Measurements from ENCODE around the gene IBTK. TPM values are rescaled to one million over a fixed set of nuclear protein-coding genes. Genes with fewer than 3 reads are reported as not detected.
"Not testable (repeated sequence)": the region's sequence is repeated elsewhere in the genome, so short reads cannot be mapped to it uniquely, and the experiment has no call there.

The IBTK gene
- total RNA-seq, 1 donor from 2014 or later = 30.0 TPM

DNA sequence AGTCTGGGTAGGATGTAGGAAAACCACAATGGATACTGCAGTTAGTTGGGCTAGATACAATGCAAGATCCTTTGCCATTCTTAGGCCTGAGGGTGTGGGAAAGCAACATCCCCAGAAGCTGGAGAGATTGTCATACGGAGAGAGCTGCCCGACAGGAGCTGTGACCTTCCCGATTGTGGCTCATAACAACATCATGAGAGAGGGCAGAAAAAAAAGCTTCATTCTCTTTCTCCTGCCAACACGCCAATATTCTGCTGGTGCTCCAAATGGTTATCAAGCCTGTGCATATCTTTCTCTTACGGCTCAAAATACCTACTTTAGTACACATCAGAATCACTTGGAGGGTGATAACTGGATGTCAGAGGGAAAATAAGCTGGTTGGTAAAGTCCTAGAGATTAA is 81.1 kb downstream of the IBTK start:
- no peak overlapping the region for H3K4me3 Mint-ChIP-seq (ENCODE audit: unreplicated experiment)
- DNase-seq (ENCODE audit: low spot score) = no peak
- no peaks in the 10 kb centered on the region for H3K4me1 Mint-ChIP-seq (ENCODE audit: low read depth)
- TF ChIP-seq, protein P1, sequence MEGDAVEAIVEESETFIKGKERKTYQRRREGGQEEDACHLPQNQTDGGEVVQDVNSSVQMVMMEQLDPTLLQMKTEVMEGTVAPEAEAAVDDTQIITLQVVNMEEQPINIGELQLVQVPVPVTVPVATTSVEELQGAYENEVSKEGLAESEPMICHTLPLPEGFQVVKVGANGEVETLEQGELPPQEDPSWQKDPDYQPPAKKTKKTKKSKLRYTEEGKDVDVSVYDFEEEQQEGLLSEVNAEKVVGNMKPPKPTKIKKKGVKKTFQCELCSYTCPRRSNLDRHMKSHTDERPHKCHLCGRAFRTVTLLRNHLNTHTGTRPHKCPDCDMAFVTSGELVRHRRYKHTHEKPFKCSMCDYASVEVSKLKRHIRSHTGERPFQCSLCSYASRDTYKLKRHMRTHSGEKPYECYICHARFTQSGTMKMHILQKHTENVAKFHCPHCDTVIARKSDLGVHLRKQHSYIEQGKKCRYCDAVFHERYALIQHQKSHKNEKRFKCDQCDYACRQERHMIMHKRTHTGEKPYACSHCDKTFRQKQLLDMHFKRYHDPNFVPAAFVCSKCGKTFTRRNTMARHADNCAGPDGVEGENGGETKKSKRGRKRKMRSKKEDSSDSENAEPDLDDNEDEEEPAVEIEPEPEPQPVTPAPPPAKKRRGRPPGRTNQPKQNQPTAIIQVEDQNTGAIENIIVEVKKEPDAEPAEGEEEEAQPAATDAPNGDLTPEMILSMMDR (IDR thresholded peaks at IDR 0.05) = no peak
- peaks cover 11% of the 10 kb centered on the region for H3K9me3 Mint-ChIP-seq (ENCODE audit: low read depth)
- no peaks in the 10 kb centered on the region for H3K27me3 Mint-ChIP-seq (ENCODE audit: low read depth)
- H3K36me3 Mint-ChIP-seq (ENCODE audit: low read depth) = peaks cover 28% of the 10 kb centered on the region
- no peak overlapping the region for H3K27ac Mint-ChIP-seq (ENCODE audit: unreplicated experiment)

DNA sequence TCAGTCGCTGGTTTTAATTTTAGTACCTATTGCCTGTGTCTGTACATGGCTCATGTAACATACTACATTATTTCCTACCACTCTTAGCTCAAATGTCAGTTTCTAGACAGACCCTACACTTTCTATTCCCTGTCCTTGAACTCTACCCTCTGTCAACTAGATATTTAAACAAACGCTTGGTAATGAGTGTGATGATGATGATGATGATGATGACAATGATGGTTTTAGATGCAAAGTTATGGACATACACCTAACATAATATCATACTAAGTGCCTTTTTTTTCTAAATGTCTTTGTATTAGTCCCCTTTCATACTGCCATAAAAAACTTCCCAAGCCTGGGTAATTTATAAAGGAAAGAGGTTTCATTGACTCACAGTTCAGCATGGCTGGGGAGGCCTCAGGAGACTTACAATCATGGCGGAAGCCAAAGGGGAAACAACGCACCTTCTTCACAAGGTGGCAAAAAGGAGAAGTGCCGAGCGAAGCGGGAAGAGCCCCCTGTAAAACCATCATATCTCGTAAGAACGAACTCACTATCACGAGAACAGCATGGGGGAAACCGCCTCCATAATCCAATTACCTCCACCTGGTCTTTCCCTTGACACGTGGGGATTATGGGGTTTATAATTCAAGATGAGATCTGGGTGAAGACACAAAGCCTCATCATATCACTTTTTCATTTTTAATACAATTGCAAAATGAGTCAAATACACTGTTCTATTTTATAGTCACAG is 87.1 kb downstream of the IBTK start:
- Mint-ChIP-seq H3K9me3 (ENCODE audit: low read depth) (peaks cover 18% of the 10 kb centered on the region), H3K4me3 (ENCODE audit: unreplicated experiment) (no peak overlapping the region), H3K4me1 (ENCODE audit: low read depth) (no peaks in the 10 kb centered on the region), H3K36me3 (ENCODE audit: low read depth) (peaks cover 13% of the 10 kb centered on the region), H3K27ac (ENCODE audit: unreplicated experiment) (no peak overlapping the region), H3K27me3 (ENCODE audit: low read depth) (no peaks in the 10 kb centered on the region)
- DNase-seq (ENCODE audit: low spot score) = no peak
- TF ChIP-seq, protein P1 (IDR thresholded peaks at IDR 0.05) = no peak

DNA sequence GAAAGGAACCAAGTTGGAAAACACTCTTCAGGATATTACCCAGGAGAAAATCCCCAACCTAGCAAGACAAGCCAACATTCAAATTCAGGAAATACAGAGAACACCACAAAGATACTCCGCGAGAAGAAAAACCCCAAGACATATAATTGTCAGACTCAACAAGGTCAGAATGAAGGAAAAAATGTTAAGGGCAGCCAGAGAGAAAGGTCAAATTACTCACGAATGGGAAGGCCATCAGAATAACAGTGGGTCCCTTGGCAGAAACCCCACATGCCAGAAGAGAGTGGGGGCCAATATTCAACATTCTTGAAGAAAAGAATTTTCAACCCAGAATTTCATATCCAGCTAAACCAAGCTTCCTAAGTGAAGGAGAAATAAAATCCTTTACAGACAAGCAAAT is 94.8 kb downstream of the IBTK start:
- H3K4me1 Mint-ChIP-seq (ENCODE audit: low read depth); H3K27me3 Mint-ChIP-seq (ENCODE audit: low read depth); DNase-seq (ENCODE audit: low spot score); H3K4me3 Mint-ChIP-seq (ENCODE audit: unreplicated experiment); H3K27ac Mint-ChIP-seq (ENCODE audit: unreplicated experiment): not testable (repeated sequence)
- Mint-ChIP-seq H3K9me3 (ENCODE audit: low read depth) (peaks cover 46% of the 10 kb centered on the region), H3K36me3 (ENCODE audit: low read depth) (peaks cover 36% of the 10 kb centered on the region)

DNA sequence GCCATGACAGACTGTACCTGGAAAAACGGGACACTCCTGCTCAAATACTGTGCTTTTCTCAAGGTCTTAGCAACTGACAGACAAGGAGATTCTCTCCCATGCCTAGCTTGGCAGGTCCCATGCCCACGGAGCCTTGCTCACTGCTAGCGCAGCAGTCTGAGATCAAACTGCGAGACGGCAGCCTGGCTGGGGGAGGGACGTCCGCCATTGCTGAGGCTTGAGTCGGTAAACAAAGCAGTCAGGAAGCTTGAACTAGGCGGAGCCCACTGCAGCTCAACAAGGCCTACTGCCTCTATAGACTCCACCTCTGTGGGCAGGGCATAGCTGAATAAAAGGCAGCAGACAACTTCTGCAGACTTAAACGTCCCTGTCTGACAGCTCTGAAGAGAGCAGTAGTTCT is 96.4 kb downstream of the IBTK start:
- H3K4me3 Mint-ChIP-seq (ENCODE audit: unreplicated experiment); H3K27ac Mint-ChIP-seq (ENCODE audit: unreplicated experiment); H3K27me3 Mint-ChIP-seq (ENCODE audit: low read depth); H3K4me1 Mint-ChIP-seq (ENCODE audit: low read depth); DNase-seq (ENCODE audit: low spot score): not testable (repeated sequence)
- peaks cover 35% of the 10 kb centered on the region for H3K9me3 Mint-ChIP-seq (ENCODE audit: low read depth)
- peaks cover 28% of the 10 kb centered on the region for H3K36me3 Mint-ChIP-seq (ENCODE audit: low read depth)

DNA sequence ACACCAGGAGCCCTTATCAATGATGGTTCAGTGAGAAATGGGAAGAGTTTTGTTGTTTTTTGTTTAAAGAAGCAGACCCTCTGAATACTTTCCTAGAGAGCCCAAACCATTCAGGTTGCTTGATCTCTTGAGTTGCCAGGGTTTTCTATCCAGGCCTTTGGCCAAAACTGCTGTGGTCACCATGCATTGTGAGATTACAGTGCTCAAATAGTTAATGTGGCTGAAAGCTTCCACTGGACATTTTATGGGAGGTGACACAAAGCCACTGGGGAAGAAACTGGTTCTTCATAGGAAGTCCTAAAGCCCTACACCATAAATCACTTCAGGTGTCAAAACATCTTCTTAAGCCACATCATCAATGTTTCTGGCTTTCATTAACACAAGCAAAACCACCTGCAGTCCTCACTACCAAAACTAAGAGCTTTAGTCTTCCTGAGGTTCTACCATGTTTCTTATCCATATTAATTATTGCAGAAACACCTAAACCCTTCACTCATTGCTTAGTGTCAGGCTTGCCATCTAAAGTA is 101.6 kb downstream of the IBTK start:
- H3K36me3 Mint-ChIP-seq (ENCODE audit: low read depth) = no peaks in the 10 kb centered on the region
- TF ChIP-seq, protein P1 (IDR thresholded peaks at IDR 0.05) = no peak
- H3K4me1 Mint-ChIP-seq (ENCODE audit: low read depth) = peaks cover 34% of the 10 kb centered on the region
- H3K4me3 Mint-ChIP-seq (ENCODE audit: unreplicated experiment) = no peak overlapping the region
- no peak overlapping the region for H3K27ac Mint-ChIP-seq (ENCODE audit: unreplicated experiment)
- H3K9me3 Mint-ChIP-seq (ENCODE audit: low read depth) = peaks cover 5% of the 10 kb centered on the region
- no peak for DNase-seq (ENCODE audit: low spot score)
- no peaks in the 10 kb centered on the region for H3K27me3 Mint-ChIP-seq (ENCODE audit: low read depth)

DNA sequence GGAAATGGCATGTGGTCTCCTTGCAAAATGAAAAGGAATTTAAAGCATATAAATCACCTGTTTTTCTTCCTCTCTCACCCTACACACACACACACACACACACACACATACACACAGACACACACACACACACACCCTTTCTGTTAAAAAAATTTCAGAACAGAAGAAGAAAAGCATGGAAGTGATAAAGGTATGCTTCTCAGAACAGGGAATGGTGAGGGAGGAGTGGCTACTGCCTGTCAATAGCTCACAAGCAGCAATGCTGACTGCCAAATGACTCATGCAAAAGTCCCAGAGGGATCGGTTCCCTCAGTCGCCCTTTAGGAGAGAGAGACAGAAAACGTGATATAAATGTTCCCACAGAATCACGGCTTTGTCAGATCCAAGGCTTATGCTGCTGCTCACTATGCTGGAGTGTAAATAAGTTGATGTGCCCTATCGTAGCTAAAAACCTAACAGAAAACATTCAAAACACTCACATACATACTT is 102.6 kb downstream of the IBTK start:
- Mint-ChIP-seq H3K36me3 (ENCODE audit: low read depth) (no peaks in the 10 kb centered on the region), H3K27me3 (ENCODE audit: low read depth) (no peaks in the 10 kb centered on the region), H3K4me1 (ENCODE audit: low read depth) (peaks cover 28% of the 10 kb centered on the region), H3K27ac (ENCODE audit: unreplicated experiment) (peak overlapping the region; percentile 93), H3K4me3 (ENCODE audit: unreplicated experiment) (peak overlapping the region; percentile 45), H3K9me3 (ENCODE audit: low read depth) (peaks cover 5% of the 10 kb centered on the region)
- DNase-seq (ENCODE audit: low spot score) = no peak
- TF ChIP-seq, protein P1 (IDR thresholded peaks at IDR 0.05) = no peak
